GM21423 (cell line): Measurements from ENCODE around the gene FTO.

Experiments used
- ATAC-seq: cut with Tn5 transposase; IDR thresholded peaks from one replicate; pipeline ENCODE4 v1.9.1; 2021; ENCODE audit warnings: mild to moderate bottlenecking, moderate library complexity; ENCODE audit not compliant: unreplicated experiment

Gene FTO

DNA sequence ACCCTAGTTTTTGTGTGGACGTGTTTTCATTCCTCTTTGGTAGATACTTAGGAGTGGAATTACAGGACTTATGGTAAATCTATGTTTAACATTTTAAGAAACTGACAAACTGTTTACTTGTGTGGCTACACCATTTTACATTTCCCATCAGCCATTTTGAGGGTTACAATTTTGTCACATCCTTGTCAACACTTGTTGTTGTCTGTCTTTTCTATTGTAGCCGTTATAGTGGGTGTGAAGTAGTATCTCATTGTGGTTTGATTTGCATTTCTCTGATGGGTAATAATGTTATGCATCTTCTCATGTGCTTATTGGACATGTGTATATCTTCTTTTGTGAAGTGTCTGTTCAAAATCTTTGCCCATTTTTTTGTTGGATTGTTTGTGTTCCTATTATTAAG is 4.5 kb downstream of the FTO start:
- no peak for ATAC-seq

GRCh38 chr16:53711390-53711789 is 7.4 kb downstream of the FTO start:
- no peak for ATAC-seq

DNA sequence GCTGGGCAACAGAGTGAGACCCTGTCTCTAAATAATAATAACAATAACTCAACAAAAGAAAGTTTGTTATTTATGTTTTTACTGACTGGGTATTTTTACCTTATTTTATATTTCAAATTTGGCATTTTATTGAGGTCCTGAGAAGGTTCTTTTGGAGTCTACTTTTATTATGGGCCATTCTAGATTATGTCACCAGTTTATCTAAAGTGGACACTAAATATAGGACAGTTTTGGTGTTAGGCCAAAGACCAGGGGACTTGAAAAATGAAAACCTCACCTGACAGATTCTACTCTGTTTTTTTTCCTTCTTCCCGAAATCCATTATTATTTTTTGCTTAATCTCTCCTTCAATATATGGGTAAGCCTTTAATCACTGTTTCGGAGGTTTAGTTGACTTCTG is 8.1 kb downstream of the FTO start:
- ATAC-seq, result no peak

- ATAC-seq, result no peak
Observed at GRCh38 chr16:53713403-53714204, 9.6 kb downstream of the FTO start.

DNA sequence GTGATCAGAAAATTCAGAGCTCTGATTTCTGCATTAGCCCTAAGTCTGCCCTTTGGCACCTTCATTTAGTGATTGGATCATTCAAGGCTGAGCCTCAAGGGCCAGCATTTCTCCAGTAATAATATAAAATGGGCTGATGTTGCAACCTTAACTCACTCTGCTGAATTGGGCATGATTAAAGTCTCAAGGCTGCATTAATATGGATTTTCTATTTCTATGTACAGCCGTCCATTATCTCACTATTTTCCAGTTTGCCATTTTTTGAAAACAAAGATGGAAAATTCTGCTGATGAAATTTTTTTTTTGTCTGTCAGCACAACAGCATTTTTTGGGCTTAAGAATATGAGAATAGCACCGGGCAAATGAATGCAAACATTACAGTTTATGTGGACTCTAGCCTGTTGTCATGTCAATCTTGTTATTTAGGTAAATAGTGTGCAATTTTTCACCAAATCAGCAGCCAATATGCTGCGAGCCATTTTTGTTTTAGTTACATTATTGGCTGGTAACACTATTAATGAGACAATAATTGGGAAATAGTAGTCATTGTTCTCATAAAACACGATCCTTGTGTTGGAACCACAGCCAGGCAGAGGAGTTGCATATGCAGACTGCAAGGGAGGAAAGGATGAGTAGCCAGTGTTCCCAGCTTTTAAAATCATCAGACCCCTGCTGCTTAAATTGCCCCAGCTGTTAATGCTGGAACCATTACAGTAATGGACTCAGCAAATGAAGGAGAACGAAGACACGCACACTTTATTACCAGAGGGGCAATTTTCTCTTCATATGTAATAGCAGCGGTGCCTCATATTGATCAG is 10.5 kb downstream of the FTO start:
- no peak for ATAC-seq

- ATAC-seq, result no peak
Observed at GRCh38 chr16:53715023-53715384, 11.0 kb downstream of the FTO start.

- no peak for ATAC-seq
Observed at GRCh38 chr16:53717577-53717976, 13.6 kb downstream of the FTO start.

DNA sequence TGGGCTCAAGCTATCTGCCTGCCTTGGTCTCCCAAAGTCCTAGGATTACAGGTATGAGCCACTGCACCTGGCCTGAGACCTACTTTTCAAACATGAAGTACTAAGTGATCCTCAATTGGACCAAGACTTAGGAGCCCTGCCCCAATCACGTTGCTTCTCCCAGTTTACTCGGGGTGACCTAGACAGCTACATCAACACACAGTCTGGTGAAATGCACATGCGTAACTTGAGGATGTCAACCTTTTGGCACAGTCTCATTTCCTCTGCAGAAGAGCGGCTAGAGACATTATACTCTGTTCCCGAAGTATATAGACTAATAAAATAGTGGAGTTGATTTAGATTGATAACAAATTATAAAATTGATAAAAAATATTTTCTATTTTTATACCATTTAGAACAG is 17.1 kb downstream of the FTO start:
- ATAC-seq, result no peak

DNA sequence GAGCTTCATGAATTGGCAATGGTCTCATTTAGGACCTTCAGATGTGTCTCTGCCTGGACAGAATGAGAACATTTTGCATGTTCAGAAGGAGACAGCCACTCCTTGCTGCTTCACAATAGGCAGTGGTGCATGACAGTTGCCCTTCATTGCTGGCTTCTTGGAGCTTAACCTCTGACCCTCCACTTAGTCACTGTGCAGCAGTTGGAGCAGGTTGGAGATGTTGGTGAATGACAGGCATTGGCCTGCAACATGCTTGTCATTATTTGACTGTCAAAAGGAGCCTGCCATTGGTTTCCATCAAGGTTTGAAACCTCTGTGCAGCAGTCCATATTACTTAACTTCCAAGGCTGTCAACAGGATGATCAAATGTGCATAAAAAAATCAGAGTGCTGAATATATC is 22.7 kb downstream of the FTO start:
- no peak for ATAC-seq

GRCh38 chr16:53730693-53731092 is 26.7 kb downstream of the FTO start:
- ATAC-seq, result no peak

DNA sequence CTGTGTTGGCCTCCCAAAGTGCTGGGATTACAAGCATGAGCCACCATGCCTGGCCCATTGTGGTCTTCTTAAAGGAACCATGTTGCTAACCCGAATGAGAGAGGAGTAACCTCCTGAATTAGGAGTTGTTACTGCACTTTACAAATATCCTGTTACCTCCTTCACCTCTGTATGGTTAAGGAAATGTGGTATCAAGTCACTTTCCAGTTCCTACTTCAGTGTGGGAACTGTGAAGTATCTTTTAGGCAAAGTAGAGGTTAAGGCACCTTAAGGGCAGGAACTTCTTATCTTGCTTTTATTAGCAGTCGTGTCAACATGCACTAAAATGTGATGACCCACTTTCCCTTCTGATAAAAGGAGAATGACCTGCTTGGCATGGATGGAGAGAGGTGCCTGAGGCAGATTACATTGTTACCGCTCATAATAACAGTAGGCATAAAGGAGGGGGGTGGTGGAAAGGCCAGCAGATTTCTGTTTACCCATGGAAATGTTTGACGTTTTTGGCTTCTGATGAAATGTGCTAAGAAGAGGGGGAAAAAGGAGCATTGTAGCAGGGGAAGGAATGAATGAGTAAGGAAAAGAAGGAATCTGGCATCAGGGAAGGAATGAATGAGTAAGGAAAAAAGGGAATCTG is 28.5 kb downstream of the FTO start:
- no peak for ATAC-seq

DNA sequence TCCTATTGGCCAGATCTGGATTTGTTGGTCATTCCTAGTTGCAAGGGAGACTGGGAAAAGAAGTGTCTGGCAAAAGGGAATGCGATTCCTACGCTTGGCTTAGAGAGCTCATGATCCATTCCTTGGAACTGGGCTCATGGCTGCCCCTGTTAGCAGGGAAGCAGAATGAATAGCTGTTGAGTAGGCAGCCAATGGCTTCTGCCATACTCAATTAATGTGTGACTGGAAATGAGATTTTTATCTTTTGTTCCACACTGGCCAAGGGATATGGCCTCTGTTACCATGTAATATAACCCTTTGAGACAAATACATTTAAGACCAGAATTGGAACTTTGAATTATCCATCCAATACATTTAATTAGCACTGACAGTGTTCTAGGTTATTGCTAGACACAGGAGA is 31.0 kb downstream of the FTO start:
- ATAC-seq, result no peak

GRCh38 chr16:53736297-53736696 is 32.3 kb downstream of the FTO start:
- no peak for ATAC-seq

DNA sequence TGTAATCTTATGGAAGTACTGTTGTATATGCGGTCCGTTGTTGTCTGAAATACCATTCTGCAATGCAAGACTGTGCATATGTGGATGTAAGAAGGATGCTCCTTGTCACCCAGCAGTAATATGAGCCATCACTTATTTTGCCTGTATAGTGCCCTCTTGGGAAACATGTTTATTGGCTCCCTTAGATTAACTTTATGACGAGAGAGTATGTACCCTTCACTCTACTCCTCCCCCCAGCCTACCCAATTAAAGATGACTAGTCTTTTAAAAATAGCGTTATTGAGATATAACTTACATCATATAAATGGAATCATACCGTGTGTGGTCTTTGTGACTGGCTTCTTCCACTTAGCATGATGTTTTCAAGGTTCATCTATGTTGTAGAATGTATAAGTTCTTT is 33.6 kb downstream of the FTO start:
- ATAC-seq, result no peak

DNA sequence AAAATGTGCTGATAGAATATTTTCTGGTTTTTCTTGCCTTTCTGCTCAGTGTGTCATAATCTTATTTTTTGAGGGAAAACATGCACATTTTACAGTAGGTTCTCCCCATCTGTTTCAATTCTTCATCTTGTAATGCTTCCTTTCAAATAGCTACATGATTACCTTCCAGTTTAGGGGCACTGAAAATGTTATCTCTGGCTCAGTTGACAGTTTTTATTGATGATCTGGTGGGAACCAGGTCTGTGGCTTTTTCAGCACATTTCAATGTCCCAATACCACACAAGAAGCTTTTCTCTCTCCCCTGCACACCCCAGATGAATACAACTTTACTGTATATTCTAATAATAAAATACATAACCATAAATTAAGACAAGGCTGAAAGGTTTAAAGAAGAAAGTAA is 36.5 kb downstream of the FTO start:
- no peak for ATAC-seq

GRCh38 chr16:53740933-53741531 is 37.1 kb downstream of the FTO start:
- ATAC-seq, result no peak

DNA sequence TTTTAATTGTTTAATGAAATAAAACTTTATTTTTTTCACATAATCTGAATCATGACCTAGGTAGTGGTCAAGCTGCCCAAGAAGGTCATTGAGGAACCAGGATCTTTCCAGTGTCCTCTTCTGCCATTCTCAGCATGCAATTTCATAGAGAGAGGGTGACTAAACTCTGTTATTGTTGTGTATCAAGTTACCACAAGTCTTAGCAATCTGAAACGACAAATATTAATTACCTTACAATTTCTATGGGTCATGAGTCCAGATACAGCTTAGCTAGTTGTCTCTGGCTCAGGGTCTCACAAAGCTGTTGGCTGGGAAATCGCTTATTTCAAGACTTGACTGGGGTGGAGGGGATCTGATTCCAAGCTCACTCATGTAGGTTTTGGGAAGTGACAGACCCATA is 37.6 kb downstream of the FTO start:
- no peak for ATAC-seq

DNA sequence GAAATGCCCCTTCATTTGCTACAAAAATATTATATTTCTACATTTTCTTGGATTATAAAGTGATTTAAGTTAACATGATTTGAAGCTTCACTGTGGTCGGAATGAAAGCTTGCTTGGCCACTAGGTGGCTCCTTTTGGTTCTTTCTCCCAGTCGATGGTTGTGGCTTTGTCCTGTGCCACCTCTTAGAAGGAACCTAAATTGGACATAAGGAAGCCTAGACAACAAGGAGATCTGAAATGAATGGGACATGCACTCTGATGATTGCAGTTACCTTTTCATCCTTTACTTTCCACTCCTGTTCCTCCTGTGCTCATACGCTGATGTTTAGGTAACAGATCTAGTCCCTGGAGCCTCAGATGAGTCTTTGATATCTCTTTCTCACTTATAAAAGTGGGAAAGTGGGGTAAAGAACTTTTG is 39.2 kb downstream of the FTO start:
- ATAC-seq, result no peak

- ATAC-seq, result no peak
Observed at GRCh38 chr16:53744449-53744848, 40.5 kb downstream of the FTO start.

DNA sequence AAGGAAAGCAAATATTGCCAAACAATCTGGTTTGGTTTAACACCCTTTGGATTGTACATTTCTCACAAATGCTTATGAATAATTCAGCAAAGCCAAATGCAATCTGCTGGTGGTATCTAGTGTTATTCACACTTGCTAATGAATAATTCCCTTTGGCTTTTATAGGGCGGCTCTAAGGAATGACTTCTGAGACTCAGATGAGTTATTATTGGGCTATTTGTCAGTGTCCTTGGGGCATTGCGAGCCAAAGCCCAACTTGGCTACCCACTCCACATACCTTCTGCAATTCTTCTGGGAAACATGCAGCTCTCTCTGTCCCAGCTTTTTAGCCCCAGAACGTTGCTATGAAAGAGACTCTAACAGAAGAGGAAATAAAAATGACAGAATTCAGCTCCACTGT is 41.1 kb downstream of the FTO start:
- ATAC-seq, result no peak

- ATAC-seq, result no peak
Observed at GRCh38 chr16:53745753-53746266, 41.9 kb downstream of the FTO start.
